K562 (cell line): Measurements from ENCODE around the gene SPRYD7. TPM values are rescaled to one million over a fixed set of nuclear protein-coding genes. Genes with fewer than 3 reads are reported as not detected.

ENCODE experiments used
- ATAC-seq: fragments of 200-7000 bp; cut with Tn5 transposase; 3 replicates; pipeline ENCODE4 v1.9.1; 2020; ENCODE audit warnings: moderate library complexity
- BruUV-seq: library from RNA; stranded (reverse); fragments of 400-500 nt; replicated peaks from 2 replicates; lab custom pipeline; 2021; lab: Mats Ljungman, UMichigan
- CTCF ChIA-PET: fragments of 300-600 bp; formaldehyde crosslinking; extraction: SDS; loops from one replicate; lab custom pipeline; 2021; ENCODE audit warnings: low intra/inter-chr PET ratio; lab: Yijun Ruan, JAX
- POLR2A ChIA-PET: fragments of 300-600, 350-650 bp; sonication (Branson Sonifier 250); formaldehyde crosslinking; extraction: SDS; loops from one replicate; lab custom pipeline; 2021; ENCODE audit warnings: antibody characterized with exemption, inconsistent platforms; lab: Yijun Ruan, JAX
- DNase-seq, 4 experiments: peaks; one replicate each; pipeline versions ENCODE4 v3.0.0 to v3.0.0-alpha.2; 2011 to 2018; ENCODE audit warnings: low spot score in 3 of 4, mixed read lengths in 3 of 4; ENCODE audit errors: extremely low read depth in 1 of 4
- FAIRE-seq: peaks from 2 replicates; lab custom pipeline; 2011; peaks lifted over from hg19 to GRCh38; lab: Jason Lieb, UNC
- H2AFZ ChIP-seq: 2 replicates; pipeline ENCODE4 v1.6.0; 2011; ENCODE audit warnings: low read depth, low read length, control low read depth, inconsistent platforms
- H3K27ac ChIP-seq: fragments of 200-600 bp; 3 replicates; pipeline ENCODE4 v1.8.0; 2011; ENCODE audit warnings: low read depth, mild to moderate bottlenecking, control low read depth, inconsistent platforms, low read length, moderate library complexity, mixed read lengths; ENCODE audit errors: extremely low read depth
- H3K27me3 ChIP-seq, 2 experiments: fragments of 300-600 bp in 1 of 2; 2 replicates in 1 of 2; 3 replicates in 1 of 2; pipeline versions ENCODE4 v1.6.0 to v1.8.0; 2011; ENCODE audit warnings: inconsistent platforms in 2 of 2, low read length in 2 of 2, mild to moderate bottlenecking in 1 of 2, mixed read lengths in 1 of 2, moderate library complexity in 1 of 2; ENCODE audit not compliant: control insufficient read depth in 2 of 2, insufficient read depth in 2 of 2
- H3K36me3 ChIP-seq: fragments of 300-600 bp; 3 replicates; pipeline ENCODE4 v1.8.0; 2011; ENCODE audit warnings: mild to moderate bottlenecking, low read length, inconsistent platforms; ENCODE audit not compliant: control insufficient read depth, insufficient read depth
- H3K4me1 ChIP-seq, 2 experiments: fragments of 200-600 bp in 1 of 2; replicated peaks in 1 of 2; 2 replicates in 1 of 2; 3 replicates in 1 of 2; pipeline versions ENCODE4 v1.5.1 to v1.8.0; 2011; ENCODE audit warnings: inconsistent platforms in 2 of 2, low read length in 2 of 2, mild to moderate bottlenecking in 1 of 2, mixed read lengths in 1 of 2, moderate library complexity in 1 of 2; ENCODE audit not compliant: control insufficient read depth in 2 of 2, insufficient read depth in 2 of 2
- H3K4me2 ChIP-seq: 2 replicates; pipeline ENCODE4 v1.6.1; 2011; ENCODE audit warnings: low read length, control low read depth, inconsistent platforms, mixed read lengths; ENCODE audit not compliant: insufficient read depth
- H3K4me3 ChIP-seq: fragments of 200-600 bp; sonication (generic), shearing (Covaris generic); 2 replicates; pipeline ENCODE4 v1.5.1; 2016; ENCODE audit warnings: control low read depth, inconsistent platforms
- H3K79me2 ChIP-seq: fragments of 200-600 bp; 3 replicates; pipeline ENCODE4 v1.8.0; 2011; ENCODE audit warnings: low read length, inconsistent platforms; ENCODE audit not compliant: control insufficient read depth, insufficient read depth
- H3K9ac ChIP-seq, 2 experiments: 2 replicates each; pipeline versions ENCODE4 v1.6.0 to v1.6.1; 2011; ENCODE audit warnings: low read depth in 2 of 2, low read length in 2 of 2, control low read depth in 1 of 2, inconsistent platforms in 1 of 2, mild to moderate bottlenecking in 1 of 2, mixed read lengths in 1 of 2; ENCODE audit not compliant: insufficient read depth in 1 of 2
- H3K9me1 ChIP-seq: one replicate; pipeline ENCODE4 v1.6.0; 2011; ENCODE audit warnings: inconsistent platforms, mild to moderate bottlenecking, low read length, moderate library complexity; ENCODE audit not compliant: control insufficient read depth, insufficient read depth
- H3K9me3 ChIP-seq: replicated peaks from 2 replicates; pipeline ENCODE4 v1.5.1; 2011; ENCODE audit warnings: low read depth, low read length, inconsistent platforms; ENCODE audit not compliant: control insufficient read depth, insufficient read depth
- H4K20me1 ChIP-seq: replicated peaks from 2 replicates; pipeline ENCODE4 v1.6.1; 2011; ENCODE audit warnings: low read length, inconsistent platforms, mixed read lengths; ENCODE audit not compliant: control insufficient read depth, insufficient read depth
- HNRNPLL ChIP-seq: fragments of 200-400 bp; formaldehyde crosslinking; IDR thresholded peaks from 2 replicates; pipeline ENCODE4 v1.6.1; 2017; ENCODE audit warnings: low read length, low read depth, mild to moderate bottlenecking; ENCODE audit not compliant: poor library complexity, severe bottlenecking
- MAFG ChIP-seq: fragments of 450-650 bp; conservative IDR thresholded peaks from 2 replicates; pipeline ENCODE4 v1.6.1; 2016; ENCODE audit warnings: missing genetic modification characterization, missing compliant biosample characterization
- MNT ChIP-seq, 2 experiments: fragments of 450-650 bp; conservative IDR thresholded peaks; 2 replicates each; pipeline ENCODE4 v1.6.1; 2017; ENCODE audit warnings: mild to moderate bottlenecking in 2 of 2, moderate library complexity in 2 of 2
- SAFB ChIP-seq: fragments of 200-400 bp; formaldehyde crosslinking; IDR thresholded peaks from 2 replicates; pipeline ENCODE4 v1.6.1; 2017; ENCODE audit warnings: low read depth, low read length, borderline replicate concordance
- SIN3A ChIP-seq, 2 experiments: fragments of 150-350 bp in 1 of 2; IDR thresholded peaks; 2 replicates each; pipeline ENCODE4 v1.6.1; 2011 to 2016; ENCODE audit warnings: borderline replicate concordance in 2 of 2, low read depth in 2 of 2, low read length in 2 of 2, mild to moderate bottlenecking in 2 of 2, moderate library complexity in 2 of 2; ENCODE audit not compliant: control insufficient read depth in 1 of 2
- ZNF124 ChIP-seq: sonication (generic); formaldehyde crosslinking; IDR thresholded peaks from 2 replicates; pipeline ENCODE4 v1.8.1; 2022; ENCODE audit warnings: missing genetic modification reagents
- ZNF57 ChIP-seq: fragments of 450-650 bp; formaldehyde crosslinking; IDR thresholded peaks from 2 replicates; pipeline ENCODE4 v1.4.0; 2020; ENCODE audit warnings: mild to moderate bottlenecking, moderate library complexity
- ZNF717 ChIP-seq: fragments of 250-450 bp; sonication (Bioruptor Pico); IDR thresholded peaks from 2 replicates; pipeline ENCODE4 v1.5.0; 2021
- WGBS: fragments of 100-300 bp; shearing (Covaris generic); methylation state at CpG from one replicate; pipeline ENCODE4 v1.1.6; 2016; ENCODE audit warnings: low coverage, mixed read lengths; ENCODE audit not compliant: insufficient coverage; ENCODE audit errors: missing lambda C conversion rate; 5-methylcytosine and 5-hydroxymethylcytosine counted together
- in situ Hi-C: fragments of 300-500 bp; cut with MboI; formaldehyde crosslinking; loops from 4 replicates; pipeline ENCODE4 v1.15.0; 2018; ENCODE audit warnings: inconsistent platforms, mixed read lengths
- intact Hi-C: fragments of 100-400 bp; cut with micrococcal nuclease; formaldehyde crosslinking; loops from 2 replicates; pipeline ENCODE4 v1.14.2; 2022
- polyA plus RNA-seq, 8 experiments: library from polyadenylated mRNA; depleted of rRNA in 4 of 8; stranded (reverse) in 5 of 8; unstranded in 3 of 8; fragments of >200 nt; fragmentation: Nextera tagmentation in 2 of 8; fragmentation: Illumina TruSeq in 1 of 8; extraction: Ambion mirVana in 2 of 8; extraction: Trizol in 1 of 8; gene quantifications; 2 replicates each; pipeline versions ENCODE4 v1.2.1 to v1.2.3, GENCODE V29; 2011 to 2014; ENCODE audit warnings: inconsistent platforms in 1 of 8, missing spikeins in 1 of 8
- total RNA-seq, 7 experiments: library from RNA; depleted of rRNA in 6 of 7; stranded (reverse); fragments of >200 nt in 6 of 7; fragmentation: Illumina TruSeq in 2 of 7; extraction: Trizol in 2 of 7; gene quantifications; 2 replicates each; pipeline versions ENCODE4 v1.2.1 to v1.2.3, GENCODE V29; 2011 to 2021; ENCODE audit warnings: low replicate concordance in 1 of 7
- TF ChIP-seq, protein P1 (sequence below): fragments of 250-450 bp; sonication (Bioruptor Pico); IDR thresholded peaks from 2 replicates; pipeline ENCODE4 v1.8.0; 2022; ENCODE audit warnings: inconsistent platforms, mild to moderate bottlenecking, moderate library complexity, borderline replicate concordance

The SPRYD7 gene
- total and polyA plus RNA-seq, 9 of the 15 experiments (the other 6 are each of a cell fraction or from before 2014, with no cell fraction given): 4.3 to 11.0 (median 7.9) TPM

GRCh38 chr13:49954674-49955455, 18.7 kb upstream of the SPRYD7 start:
- ATAC-seq: no peak
- TF ChIP-seq HNRNPLL (no peak), SAFB (no peak), ZNF57 (CRISPR knock-in tag) (no peak), MNT (conservative IDR thresholded peaks at IDR 0.05) (no peak), MAFG (no peak), SIN3A (IDR thresholded peaks at IDR 0.05; ENCODE audit: borderline replicate concordance in 2 of 2, control insufficient read depth in 1 of 2, low read depth in 2 of 2, low read length in 2 of 2) (no peak), ZNF124 (no peak), ZNF717 (no peak)
- TF ChIP-seq, protein P1, sequence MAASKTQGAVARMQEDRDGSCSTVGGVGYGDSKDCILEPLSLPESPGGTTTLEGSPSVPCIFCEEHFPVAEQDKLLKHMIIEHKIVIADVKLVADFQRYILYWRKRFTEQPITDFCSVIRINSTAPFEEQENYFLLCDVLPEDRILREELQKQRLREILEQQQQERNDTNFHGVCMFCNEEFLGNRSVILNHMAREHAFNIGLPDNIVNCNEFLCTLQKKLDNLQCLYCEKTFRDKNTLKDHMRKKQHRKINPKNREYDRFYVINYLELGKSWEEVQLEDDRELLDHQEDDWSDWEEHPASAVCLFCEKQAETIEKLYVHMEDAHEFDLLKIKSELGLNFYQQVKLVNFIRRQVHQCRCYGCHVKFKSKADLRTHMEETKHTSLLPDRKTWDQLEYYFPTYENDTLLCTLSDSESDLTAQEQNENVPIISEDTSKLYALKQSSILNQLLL (CRISPR knock-in tag): no peak
- Histone ChIP-seq H3K4me1 (no peaks in the 10 kb centered on the region; a peak in 1 of 5 replicates), H3K27ac (no peak overlapping the region), H3K4me3 (no peak overlapping the region), H3K9me1 (no peaks in the 10 kb centered on the region), H4K20me1 (no peaks in the 10 kb centered on the region), H3K9me3 (no peaks in the 10 kb centered on the region), H3K9ac (no peak overlapping the region), H3K27me3 (no peaks in the 10 kb centered on the region), H3K36me3 (no peaks in the 10 kb centered on the region), H2AFZ (no peak overlapping the region), H3K79me2 (no peaks in the 10 kb centered on the region), H3K4me2 (no peak overlapping the region)
- in situ Hi-C loops (no loop called here), intact Hi-C loops (no loop called here)
- no peak for FAIRE-seq
- no peak for DNase-seq
- no TSS peak for BruUV-seq
- 0% methylated on average over 2 of the region's 2 CpGs for WGBS
- POLR2A ChIA-PET: interaction anchor here (0.6 to 2.1 kb wide), 2 partner anchors 16 to 359 kb away, joined by 3 to 5 read pairs; no protein-coding TSS in a partner anchor
- CTCF ChIA-PET: no interaction called here
